ENCODE results near the gene PLEK2.
"Not testable (repeated sequence)": the region's sequence is repeated elsewhere in the genome, so short reads cannot be mapped to it uniquely, and the experiment has no call there.

PLEK2 gene, protein sequence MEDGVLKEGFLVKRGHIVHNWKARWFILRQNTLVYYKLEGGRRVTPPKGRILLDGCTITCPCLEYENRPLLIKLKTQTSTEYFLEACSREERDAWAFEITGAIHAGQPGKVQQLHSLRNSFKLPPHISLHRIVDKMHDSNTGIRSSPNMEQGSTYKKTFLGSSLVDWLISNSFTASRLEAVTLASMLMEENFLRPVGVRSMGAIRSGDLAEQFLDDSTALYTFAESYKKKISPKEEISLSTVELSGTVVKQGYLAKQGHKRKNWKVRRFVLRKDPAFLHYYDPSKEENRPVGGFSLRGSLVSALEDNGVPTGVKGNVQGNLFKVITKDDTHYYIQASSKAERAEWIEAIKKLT

DNA sequence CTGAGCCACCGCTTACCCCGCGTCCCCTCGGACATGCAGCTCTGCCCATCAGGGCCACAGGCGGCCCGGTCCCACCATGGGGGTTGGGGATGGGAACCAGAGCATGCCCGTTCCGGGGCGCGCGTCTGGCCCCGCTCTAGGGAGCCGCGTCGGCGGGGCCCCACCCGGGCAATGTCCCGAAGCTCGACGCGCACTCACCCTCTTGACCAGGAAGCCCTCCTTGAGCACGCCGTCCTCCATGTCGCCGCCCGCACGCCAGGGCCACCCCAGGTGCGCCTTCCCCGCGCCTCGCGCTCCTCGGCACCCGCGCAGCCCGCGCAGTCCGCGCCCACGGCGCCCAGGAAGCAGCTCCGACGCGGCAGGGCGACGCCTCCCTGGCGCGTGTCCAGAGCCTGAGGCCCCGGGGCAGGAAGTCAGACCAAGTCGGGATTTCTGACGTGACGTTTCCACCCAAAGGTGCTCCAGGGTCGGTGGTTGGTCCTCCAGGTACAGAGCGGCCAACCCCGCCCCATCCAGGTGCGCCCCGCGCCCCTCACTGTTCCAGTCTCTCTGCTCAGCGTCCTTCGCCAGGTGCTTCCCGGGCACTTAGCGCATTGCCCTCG lies at the start of gene PLEK2:
Gene PLEK2, minus strand, starts transcription at position 346 of the 602 bp plus-strand sequence. Its CDS starts 106 bp downstream, at position 240.
- TF ChIP-seq, protein P1, sequence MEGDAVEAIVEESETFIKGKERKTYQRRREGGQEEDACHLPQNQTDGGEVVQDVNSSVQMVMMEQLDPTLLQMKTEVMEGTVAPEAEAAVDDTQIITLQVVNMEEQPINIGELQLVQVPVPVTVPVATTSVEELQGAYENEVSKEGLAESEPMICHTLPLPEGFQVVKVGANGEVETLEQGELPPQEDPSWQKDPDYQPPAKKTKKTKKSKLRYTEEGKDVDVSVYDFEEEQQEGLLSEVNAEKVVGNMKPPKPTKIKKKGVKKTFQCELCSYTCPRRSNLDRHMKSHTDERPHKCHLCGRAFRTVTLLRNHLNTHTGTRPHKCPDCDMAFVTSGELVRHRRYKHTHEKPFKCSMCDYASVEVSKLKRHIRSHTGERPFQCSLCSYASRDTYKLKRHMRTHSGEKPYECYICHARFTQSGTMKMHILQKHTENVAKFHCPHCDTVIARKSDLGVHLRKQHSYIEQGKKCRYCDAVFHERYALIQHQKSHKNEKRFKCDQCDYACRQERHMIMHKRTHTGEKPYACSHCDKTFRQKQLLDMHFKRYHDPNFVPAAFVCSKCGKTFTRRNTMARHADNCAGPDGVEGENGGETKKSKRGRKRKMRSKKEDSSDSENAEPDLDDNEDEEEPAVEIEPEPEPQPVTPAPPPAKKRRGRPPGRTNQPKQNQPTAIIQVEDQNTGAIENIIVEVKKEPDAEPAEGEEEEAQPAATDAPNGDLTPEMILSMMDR (IDR thresholded peaks at IDR 0.05; ENCODE audit: low read depth, low read length): no peak

DNA sequence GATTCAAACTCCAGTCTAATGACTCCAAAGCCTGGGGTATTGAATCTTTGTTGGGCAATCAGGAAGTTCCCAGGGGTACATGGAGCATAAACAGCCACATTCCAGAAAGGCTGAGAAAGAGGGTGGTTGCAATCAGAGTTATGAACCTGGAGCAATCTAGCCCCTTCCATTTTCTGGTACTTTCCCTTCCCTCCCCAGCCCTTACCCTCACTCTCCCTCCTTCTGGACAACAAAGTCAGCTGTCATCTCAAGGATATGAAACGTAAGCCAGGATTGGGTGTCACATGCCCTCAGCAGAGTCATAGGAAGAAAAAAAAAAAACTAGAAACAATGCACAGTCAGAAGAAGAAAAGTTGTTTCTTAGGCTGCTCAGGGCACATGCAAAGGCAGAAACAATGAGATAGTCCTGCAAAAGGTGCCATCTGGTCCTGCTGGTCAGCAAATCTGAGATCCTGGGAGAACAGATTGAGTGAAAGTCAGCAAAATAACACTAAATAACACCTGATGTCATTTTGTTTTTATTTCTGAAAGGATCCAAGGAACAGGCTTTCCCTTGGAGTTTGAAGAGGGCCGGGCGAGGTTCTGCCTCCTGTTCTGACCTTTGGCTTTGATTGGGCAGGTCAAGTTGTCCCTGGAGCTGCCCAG lies 49.5 kb upstream of the PLEK2 start:
- peak; percentile 46 to 63 for DNase-seq (ENCODE audit: low read depth in 2 of 2)

More for the DNA sequence above, at the start of gene PLEK2:
- peak within 1 kb of the TSS; percentile 42 to 61 for H3K4me3 ChIP-seq (replicated peaks in 1 of 2; ENCODE audit: low read depth in 2 of 2, low read length in 2 of 2)
- peak; percentile 41 to 54 for DNase-seq (ENCODE audit: low read depth in 2 of 2)

DNA sequence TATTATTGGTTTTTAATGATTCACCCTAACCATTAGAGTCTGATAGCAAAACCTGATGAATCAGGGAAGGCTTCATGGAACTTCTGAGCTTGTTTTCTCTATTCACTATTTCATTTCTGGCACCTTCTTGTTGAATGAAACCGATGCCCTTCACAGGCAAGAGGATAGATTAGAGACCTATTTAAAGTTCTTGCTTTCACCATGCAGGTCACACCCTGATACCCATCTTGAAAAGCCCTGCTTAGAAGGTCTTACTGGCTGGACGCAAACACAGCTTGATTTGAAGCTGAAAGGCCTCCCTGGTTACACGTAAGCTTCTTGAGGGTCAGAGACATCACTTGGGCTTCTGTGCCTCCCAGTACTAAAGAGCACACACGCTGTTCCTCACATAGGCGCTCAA lies 47.4 kb upstream of the PLEK2 start:
- no peak for DNase-seq (ENCODE audit: low read depth in 2 of 2)
- TF ChIP-seq, protein P1 (IDR thresholded peaks at IDR 0.05; ENCODE audit: low read depth, low read length): no peak
- H3K4me3 ChIP-seq (replicated peaks in 1 of 2; ENCODE audit: low read depth in 2 of 2, low read length in 2 of 2): no peak overlapping the region

More for the DNA sequence above, 49.5 kb upstream of the PLEK2 start:
- no peak overlapping the region for H3K4me3 ChIP-seq (replicated peaks in 1 of 2; ENCODE audit: low read depth in 2 of 2, low read length in 2 of 2)
- TF ChIP-seq, protein P1 (IDR thresholded peaks at IDR 0.05; ENCODE audit: low read depth, low read length): no peak

DNA sequence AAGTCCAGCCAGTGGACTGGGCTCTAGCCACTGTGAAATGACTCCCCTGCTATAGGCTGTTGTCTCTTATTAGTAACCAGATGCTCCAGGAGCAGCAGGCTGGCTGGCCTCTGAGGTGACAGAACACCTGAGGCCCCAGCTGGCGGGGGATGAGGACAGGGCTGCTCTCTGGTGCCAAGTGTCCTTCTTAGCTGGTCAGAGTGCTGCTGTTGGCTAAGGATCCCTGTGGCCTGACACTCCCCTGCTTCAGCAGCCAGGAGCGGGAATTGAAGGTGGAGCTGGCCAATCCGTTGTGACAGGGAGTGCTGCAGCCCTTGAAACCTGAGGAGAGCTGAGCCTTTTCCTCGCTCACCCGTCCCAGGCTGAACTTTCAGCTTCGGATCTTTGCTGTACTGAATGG lies 45.8 kb upstream of the PLEK2 start:
- no peak for DNase-seq (ENCODE audit: low read depth in 2 of 2)
- TF ChIP-seq, protein P1 (IDR thresholded peaks at IDR 0.05; ENCODE audit: low read depth, low read length): no peak
- H3K4me3 ChIP-seq (replicated peaks in 1 of 2; ENCODE audit: low read depth in 2 of 2, low read length in 2 of 2): no peak overlapping the region

DNA sequence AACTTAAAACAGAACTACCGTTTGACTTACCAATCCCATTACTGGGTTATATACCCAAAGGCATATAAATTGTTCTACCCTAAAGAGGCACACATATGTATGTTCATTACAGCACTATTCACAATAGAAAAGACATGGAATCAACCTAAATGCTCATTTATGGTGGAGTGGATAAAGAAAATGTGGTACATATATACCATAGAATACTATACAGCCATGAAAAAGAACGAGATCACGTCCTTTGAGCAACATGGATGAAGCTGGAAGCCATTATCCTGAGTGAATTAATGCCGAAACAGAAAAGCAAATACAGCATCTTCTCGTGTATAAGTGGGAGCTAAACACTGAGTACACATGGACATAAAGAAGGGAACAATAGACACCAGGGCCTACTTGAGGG lies 44.8 kb upstream of the PLEK2 start:
- TF ChIP-seq, protein P1 (IDR thresholded peaks at IDR 0.05; ENCODE audit: low read depth, low read length): no peak
- H3K4me3 ChIP-seq (replicated peaks in 1 of 2; ENCODE audit: low read depth in 2 of 2, low read length in 2 of 2): no peak overlapping the region
- no peak for DNase-seq (ENCODE audit: low read depth in 2 of 2)

DNA sequence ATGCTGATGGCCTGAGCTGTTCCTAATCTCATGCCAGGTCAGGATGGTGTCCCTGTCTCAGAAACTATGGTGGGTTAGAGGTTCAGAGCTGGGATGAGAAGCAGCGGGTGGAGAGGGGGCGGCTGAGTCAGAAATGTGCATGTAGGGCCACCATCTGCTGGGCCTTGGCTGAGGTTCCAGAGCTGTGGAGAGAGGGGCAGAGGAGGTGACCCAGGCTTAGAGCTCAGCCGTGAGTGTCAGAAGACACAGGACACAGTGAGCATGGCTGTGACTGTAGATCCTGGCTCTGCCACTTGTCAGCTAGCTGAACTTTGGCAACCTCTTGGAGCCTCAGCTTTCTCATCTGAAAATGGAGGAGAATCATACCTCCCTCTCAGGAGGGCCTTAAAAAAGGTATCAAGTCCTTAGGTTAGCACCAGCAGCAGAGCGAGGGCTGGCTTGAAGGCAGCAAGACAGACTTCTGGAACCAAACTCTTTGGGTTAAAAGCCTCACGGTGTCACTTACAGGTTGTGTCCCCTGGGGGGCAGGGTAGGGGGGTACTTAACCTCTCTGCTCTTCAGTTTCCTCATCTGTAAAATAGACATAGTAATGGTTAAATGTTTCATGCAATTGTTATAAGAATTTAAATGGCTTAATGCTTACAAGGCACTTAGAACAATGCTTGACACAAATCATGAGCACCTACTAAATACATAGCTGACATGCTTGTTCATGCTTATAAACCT lies 41.8 kb upstream of the PLEK2 start:
- no peak overlapping the region for H3K4me3 ChIP-seq (replicated peaks in 1 of 2; ENCODE audit: low read depth in 2 of 2, low read length in 2 of 2)
- no peak for DNase-seq (ENCODE audit: low read depth in 2 of 2)
- TF ChIP-seq, protein P1 (IDR thresholded peaks at IDR 0.05; ENCODE audit: low read depth, low read length): no peak

DNA sequence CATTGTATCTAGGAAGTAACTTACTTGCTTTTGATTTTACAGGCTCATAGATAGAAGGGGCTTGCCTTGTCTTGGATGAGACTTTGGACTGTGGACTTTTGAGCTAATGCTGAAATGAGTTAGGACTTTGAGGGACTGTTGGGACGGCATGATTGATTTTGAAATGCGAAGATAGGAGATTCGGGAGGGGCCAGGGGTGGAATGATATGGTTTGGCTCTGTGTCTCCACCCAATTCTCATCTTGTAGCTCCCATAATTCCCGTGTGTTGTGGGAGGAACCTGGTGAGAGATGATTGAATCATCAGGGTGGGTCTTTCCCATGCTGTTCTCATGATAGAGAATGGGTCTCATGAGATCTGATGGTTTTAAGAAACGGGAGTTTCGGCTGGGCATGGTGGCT lies 39.7 kb upstream of the PLEK2 start:
- not testable (repeated sequence) for H3K4me3 ChIP-seq (replicated peaks in 1 of 2; ENCODE audit: low read depth in 2 of 2, low read length in 2 of 2); DNase-seq (ENCODE audit: low read depth in 2 of 2)

All from cardiac fibroblast (primary cell).